ENCODE data around the gene CWF19L2. TPM values are rescaled to one million over a fixed set of nuclear protein-coding genes. Genes with fewer than 3 reads are reported as not detected.
"Not testable (repeated sequence)": the region's sequence is repeated elsewhere in the genome, so short reads cannot be mapped to it uniquely, and the experiment has no call there.

The CWF19L2 gene
- total RNA-seq, 1 donor from 2014 or later: 13.4 TPM

- H3K9me3 Mint-ChIP-seq: no peaks in the 10 kb centered on the region
- no peak overlapping the region for H3K27ac Mint-ChIP-seq
- H3K27me3 Mint-ChIP-seq: no peaks in the 10 kb centered on the region
- peaks cover 5% of the 10 kb centered on the region for H3K36me3 Mint-ChIP-seq
- DNase-seq (ENCODE audit: extremely low spot score, unreplicated experiment): no peak
- H3K4me3 Mint-ChIP-seq: no peak overlapping the region
- no peak for TF ChIP-seq CTCF (conservative IDR thresholded peaks at IDR 0.05)
- no peaks in the 10 kb centered on the region for H3K4me1 Mint-ChIP-seq (ENCODE audit: unreplicated experiment)
Observed at GRCh38 chr11:107430525-107430924, 27.1 kb downstream of the CWF19L2 start.

GRCh38 chr11:107427569-107428180 is 29.9 kb downstream of the CWF19L2 start:
- Mint-ChIP-seq H3K36me3 (peaks cover 5% of the 10 kb centered on the region), H3K4me1 (ENCODE audit: unreplicated experiment) (no peaks in the 10 kb centered on the region), H3K4me3 (no peak overlapping the region), H3K27me3 (no peaks in the 10 kb centered on the region), H3K9me3 (no peaks in the 10 kb centered on the region), H3K27ac (no peak overlapping the region)
- TF ChIP-seq CTCF (conservative IDR thresholded peaks at IDR 0.05): no peak
- DNase-seq (ENCODE audit: extremely low spot score, unreplicated experiment): no peak

DNA sequence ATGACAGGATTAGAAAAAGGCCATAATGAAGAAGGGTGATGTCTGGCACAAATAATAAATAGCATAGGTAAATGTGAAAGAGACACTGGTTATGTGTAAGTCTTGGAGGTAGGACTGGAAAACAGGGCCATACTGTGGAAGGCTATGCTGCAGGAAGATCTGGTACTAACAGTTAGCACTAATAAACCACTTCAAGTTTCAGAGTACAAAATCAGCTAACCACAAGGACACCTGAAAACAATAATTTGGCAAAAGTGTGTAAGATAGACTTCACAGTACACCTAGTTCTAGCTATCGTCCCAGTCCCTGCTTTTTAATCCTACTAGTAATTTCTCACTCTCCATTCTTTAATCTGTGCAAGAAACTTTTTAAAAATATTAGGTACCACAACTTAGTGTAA is 44.3 kb downstream of the CWF19L2 start:
- no peak for TF ChIP-seq CTCF (conservative IDR thresholded peaks at IDR 0.05)
- no peak overlapping the region for H3K4me3 Mint-ChIP-seq
- no peaks in the 10 kb centered on the region for H3K27me3 Mint-ChIP-seq
- no peak for DNase-seq (ENCODE audit: extremely low spot score, unreplicated experiment)
- no peak overlapping the region for H3K27ac Mint-ChIP-seq
- H3K4me1 Mint-ChIP-seq (ENCODE audit: unreplicated experiment): no peaks in the 10 kb centered on the region
- H3K36me3 Mint-ChIP-seq: peaks cover 23% of the 10 kb centered on the region
- H3K9me3 Mint-ChIP-seq: no peaks in the 10 kb centered on the region

GRCh38 chr11:107408762-107409211 is 48.8 kb downstream of the CWF19L2 start:
- no peak overlapping the region for H3K4me3 Mint-ChIP-seq
- DNase-seq (ENCODE audit: extremely low spot score, unreplicated experiment): no peak
- TF ChIP-seq CTCF (conservative IDR thresholded peaks at IDR 0.05): no peak
- H3K27me3 Mint-ChIP-seq: no peaks in the 10 kb centered on the region
- H3K36me3 Mint-ChIP-seq: peaks cover 19% of the 10 kb centered on the region
- H3K27ac Mint-ChIP-seq: no peak overlapping the region
- peaks cover under 1% of the 10 kb centered on the region for H3K9me3 Mint-ChIP-seq
- H3K4me1 Mint-ChIP-seq (ENCODE audit: unreplicated experiment): no peaks in the 10 kb centered on the region

GRCh38 chr11:107405260-107405659 is 52.4 kb downstream of the CWF19L2 start:
- Mint-ChIP-seq H3K36me3 (peaks cover 27% of the 10 kb centered on the region), H3K4me1 (ENCODE audit: unreplicated experiment) (no peaks in the 10 kb centered on the region), H3K9me3 (peaks cover 10% of the 10 kb centered on the region), H3K4me3 (no peak overlapping the region), H3K27me3 (no peaks in the 10 kb centered on the region), H3K27ac (no peak overlapping the region)
- no peak for TF ChIP-seq CTCF (conservative IDR thresholded peaks at IDR 0.05)
- no peak for DNase-seq (ENCODE audit: extremely low spot score, unreplicated experiment)

DNA sequence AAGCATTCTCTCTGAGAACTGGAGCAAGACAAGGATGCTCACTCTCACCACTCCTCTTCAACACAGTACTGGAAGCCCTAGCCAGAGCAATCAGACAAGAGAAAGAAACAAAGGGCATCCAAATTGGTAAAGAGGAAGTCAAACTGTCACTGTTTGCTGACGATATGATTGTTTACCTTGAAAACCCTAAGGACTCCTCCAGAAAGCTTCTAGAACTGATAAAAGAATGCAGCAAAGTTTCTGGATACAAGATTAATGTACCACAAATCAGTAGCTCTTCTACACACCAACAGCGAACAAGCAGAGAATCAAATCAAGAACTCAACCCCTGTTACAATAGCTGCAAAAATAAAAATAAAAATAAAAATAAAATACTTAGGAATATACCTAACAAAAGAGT is 56.5 kb downstream of the CWF19L2 start:
- H3K27ac Mint-ChIP-seq; H3K9me3 Mint-ChIP-seq; H3K4me3 Mint-ChIP-seq; H3K27me3 Mint-ChIP-seq; H3K4me1 Mint-ChIP-seq (ENCODE audit: unreplicated experiment); DNase-seq (ENCODE audit: extremely low spot score, unreplicated experiment): not testable (repeated sequence)
- H3K36me3 Mint-ChIP-seq: peaks cover 48% of the 10 kb centered on the region

Measured in type B pancreatic cell (in vitro differentiated cells).